Fibroblast of skin of right quadriceps (primary cell): ENCODE results near the gene MINK1.

Source experiments
- DNase-seq: peaks from one replicate; pipeline ENCODE4 v3.0.0-alpha.2; 2013

MINK1 gene

GRCh38 chr17:4938688-4939545 lies 105.8 kb downstream of the MINK1 start:
- no peak for DNase-seq

- DNase-seq: no peak
These were observed 106.3 kb downstream of the MINK1 start for GRCh38 chr17:4939546-4939795.

GRCh38 chr17:4939796-4940554 lies 106.8 kb downstream of the MINK1 start, which contains the start of the genes RNF167 and SLC25A11:
TSS of gene RNF167 (plus strand) at chr17:4940268. CDS start at chr17:4940910, 642 bp downstream.
TSS of gene SLC25A11 (minus strand) at chr17:4940046. CDS start at chr17:4939910, 136 bp downstream.
- peak; percentile 100 for DNase-seq

GRCh38 chr17:4940555-4941318 lies 107.6 kb downstream of the MINK1 start:
- no peak for DNase-seq

- no peak for DNase-seq
These were observed 108.1 kb downstream of the MINK1 start for GRCh38 chr17:4941319-4941610.

GRCh38 chr17:4942760-4943508 lies 109.8 kb downstream of the MINK1 start:
- DNase-seq: no peak

GRCh38 chr17:4944163-4944553 lies 111.0 kb downstream of the MINK1 start:
- DNase-seq: no peak

- no peak for DNase-seq
These were observed 111.5 kb downstream of the MINK1 start for GRCh38 chr17:4944554-4945175.

- DNase-seq: peak; percentile 88
These were observed 112.2 kb downstream of the MINK1 start for GRCh38 chr17:4945176-4945943.

GRCh38 chr17:4945944-4946280 lies 112.8 kb downstream of the MINK1 start:
- DNase-seq: no peak

GRCh38 chr17:4946312-4946976 lies 113.3 kb downstream of the MINK1 start:
- no peak for DNase-seq

- no peak for DNase-seq
These were observed 113.9 kb downstream of the MINK1 start for GRCh38 chr17:4947010-4947410.
